T follicular helper cell (primary cell): ENCODE data around the gene BTN1A1.
A peak's percentile ranks its signal among the peaks of the same experiment; 100 is the strongest.
"Not testable (repeated sequence)": the region's sequence is repeated elsewhere in the genome, so short reads cannot be mapped to it uniquely, and the experiment has no call there.

Source experiments
- DNase-seq: peaks from one replicate; pipeline ENCODE4 v3.0.0-alpha.2; 2020; ENCODE audit warnings: low read depth
- total RNA-seq, 2 experiments: gene quantifications; one replicate each; lab custom pipeline; 2026; lab: John Stamatoyannopoulos, UW

Gene BTN1A1, protein sequence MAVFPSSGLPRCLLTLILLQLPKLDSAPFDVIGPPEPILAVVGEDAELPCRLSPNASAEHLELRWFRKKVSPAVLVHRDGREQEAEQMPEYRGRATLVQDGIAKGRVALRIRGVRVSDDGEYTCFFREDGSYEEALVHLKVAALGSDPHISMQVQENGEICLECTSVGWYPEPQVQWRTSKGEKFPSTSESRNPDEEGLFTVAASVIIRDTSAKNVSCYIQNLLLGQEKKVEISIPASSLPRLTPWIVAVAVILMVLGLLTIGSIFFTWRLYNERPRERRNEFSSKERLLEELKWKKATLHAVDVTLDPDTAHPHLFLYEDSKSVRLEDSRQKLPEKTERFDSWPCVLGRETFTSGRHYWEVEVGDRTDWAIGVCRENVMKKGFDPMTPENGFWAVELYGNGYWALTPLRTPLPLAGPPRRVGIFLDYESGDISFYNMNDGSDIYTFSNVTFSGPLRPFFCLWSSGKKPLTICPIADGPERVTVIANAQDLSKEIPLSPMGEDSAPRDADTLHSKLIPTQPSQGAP
- 0.17 to 0.18 reads per million in 2 experiments for total RNA-seq

DNA sequence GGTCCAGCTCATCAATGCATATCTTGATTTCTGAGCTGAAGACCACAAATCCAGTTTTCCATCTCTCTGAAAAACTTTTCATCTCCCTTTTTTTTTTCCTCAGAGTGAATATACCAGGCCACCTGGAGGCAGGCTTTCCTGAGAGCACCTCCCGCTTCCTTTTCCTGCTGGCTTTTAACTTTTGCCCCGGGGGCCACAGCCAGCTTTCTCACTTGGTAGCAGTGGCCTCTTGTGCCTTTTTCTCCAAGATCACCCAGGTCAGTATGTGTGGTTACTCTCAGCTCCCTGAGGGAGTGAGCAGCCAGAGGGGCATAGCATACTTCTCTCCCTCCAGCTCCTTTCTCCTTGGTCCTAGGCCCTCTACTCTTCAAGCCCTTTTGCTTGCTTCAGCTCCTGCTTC is at the start of gene BTN1A1:
BTN1A1 (plus strand) TSS at position 202 of the 400 bp plus-strand sequence. CDS start 984 bp downstream, outside the sequence.
- no peak for DNase-seq

DNA sequence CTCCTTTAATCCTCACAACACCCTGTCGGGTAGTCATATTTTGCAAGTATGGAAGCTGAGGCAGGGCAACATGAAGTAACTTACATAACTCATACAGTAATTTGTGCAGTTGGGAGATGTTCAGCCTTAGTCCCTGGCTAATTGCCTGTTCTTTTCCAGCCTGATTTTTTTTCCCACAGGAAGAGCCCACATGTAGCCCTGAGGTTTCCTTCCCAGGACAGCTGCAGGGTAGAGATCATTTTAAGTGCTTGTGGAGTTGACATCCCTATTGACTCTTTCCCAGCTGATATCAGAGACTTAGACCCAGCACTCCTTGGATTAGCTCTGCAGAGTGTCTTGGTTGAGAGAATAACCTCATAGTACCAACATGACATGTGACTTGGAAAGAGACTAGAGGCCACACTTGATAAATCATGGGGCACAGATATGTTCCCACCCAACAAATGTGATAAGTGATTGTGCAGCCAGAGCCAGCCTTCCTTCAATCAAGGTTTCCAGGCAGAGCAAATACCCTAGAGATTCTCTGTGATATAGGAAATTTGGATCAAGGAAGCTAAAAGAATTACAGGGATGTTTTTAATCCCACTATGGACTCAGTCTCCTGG is 47.4 kb upstream of the BTN1A1 start:
- DNase-seq = no peak

DNA sequence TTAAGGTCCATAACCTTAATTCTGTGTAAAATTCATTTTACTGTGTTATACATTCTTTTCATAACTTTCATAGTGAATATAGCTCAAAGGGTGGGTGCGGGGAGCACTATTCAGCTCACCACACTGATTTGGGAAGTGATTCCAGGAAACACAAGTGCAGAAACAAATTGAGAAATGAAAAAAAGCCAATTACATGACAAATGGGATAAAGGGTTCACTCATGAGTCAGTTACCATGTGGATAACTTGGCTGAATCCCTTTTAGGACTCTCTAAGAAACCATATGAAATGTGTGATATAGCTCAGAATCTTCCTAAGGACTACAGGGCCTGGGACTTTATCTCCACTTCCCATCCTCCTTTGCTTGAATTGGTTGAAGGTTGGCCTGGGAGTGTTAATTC is 45.5 kb upstream of the BTN1A1 start:
- no peak for DNase-seq

DNA sequence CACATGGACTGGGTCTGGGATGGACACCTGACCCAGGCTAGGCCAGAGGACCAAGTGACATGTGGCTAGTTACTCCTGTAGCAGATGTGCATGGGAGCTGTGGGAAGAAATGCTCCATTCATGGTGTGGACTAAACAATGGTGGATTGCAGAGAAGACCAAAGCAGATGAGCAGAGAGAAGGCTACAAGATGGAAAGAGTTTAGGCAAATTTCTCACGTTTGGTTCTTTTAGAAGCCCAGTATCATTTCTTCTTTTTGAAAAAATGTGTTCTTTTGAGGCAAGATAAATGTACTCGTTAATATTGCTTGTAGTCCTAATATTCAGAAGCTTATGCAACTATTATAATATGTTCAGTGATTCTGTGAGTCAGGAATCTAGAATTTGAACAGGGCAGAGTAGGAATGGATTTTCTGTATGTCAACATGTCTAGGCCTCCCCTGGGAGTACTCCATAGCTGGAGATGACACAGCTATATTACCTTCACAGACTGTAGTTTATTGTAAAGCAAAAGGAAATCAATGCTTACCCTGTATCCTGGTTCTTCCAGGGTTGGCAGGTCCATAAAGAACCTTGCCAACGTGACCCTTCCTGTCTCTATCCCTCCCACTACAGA is 44.6 kb upstream of the BTN1A1 start:
- DNase-seq = no peak

DNA sequence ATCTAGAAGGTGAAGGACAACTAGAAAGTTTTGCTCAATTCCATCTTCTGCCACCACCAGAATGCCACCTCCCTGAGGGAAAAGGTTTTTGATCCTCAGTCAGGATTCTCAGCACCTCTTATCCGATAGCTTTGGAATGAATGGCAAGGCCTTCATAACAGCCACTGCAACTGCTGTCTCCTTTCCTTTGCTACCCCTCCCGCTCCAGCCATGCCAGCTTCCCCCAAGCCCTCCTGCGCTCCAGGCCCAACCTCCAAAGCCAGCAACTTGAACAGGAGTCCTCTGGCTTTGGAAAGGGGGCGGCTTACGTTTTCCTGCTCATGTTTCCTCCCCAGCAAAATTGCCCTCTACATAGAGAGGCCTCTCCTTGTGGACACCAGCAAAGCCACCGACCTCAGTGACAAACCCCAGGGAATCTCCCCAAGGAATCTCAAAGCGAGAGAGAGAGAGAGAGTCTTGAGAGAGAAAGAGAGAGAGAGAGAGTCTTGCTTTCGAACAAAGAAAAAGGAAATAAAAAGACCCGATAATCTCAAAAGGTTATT is 42.8 kb upstream of the BTN1A1 start:
- no peak for DNase-seq

DNA sequence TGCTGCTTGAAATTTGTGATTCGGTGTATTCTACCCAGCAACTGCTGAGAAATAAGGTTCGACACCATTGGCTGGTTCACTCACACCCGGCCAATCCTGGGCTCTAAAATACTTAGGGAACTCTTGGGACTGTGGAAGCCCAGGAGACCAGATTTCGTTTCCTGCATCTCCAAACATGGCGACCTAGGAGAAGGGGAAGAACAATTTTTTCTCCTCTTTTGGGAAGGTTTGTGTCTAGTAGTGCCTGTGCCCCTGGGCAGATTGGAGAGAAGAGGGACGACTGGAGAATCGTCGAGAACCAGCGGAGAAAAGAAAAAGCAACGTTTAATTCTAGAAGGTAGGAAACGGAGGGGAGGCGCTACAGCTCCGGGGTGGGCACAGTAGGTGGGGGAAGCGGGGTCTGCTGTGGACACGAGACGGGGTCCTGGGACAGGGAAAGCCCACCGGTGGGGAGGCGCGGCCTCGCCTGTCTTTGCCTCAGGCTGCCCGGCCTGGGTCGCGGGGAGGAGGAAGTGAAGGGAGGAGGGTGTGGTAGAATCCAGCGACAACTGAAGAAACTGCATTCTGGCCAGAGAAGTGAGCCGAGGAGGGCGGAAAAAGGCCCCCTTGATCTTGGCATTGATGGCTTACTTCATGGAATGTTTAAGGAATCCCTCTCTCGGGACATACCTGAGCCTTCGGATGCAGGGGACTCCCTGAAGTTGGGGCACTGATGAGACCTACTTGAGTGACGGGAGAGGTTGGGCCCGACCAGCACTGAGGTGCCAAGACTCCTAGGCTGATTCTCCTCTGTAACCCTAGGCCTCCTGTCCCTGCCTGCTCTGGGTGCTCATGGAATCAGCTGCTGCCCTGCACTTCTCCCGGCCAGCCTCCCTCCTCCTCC is 42.1 kb upstream of the BTN1A1 start, which contains the start of gene BTN2A1:
BTN2A1 (plus strand) TSS at position 150 of the 883 bp plus-strand sequence; CDS start at position 832, 682 bp downstream.
- peak; percentile 68 for DNase-seq

DNA sequence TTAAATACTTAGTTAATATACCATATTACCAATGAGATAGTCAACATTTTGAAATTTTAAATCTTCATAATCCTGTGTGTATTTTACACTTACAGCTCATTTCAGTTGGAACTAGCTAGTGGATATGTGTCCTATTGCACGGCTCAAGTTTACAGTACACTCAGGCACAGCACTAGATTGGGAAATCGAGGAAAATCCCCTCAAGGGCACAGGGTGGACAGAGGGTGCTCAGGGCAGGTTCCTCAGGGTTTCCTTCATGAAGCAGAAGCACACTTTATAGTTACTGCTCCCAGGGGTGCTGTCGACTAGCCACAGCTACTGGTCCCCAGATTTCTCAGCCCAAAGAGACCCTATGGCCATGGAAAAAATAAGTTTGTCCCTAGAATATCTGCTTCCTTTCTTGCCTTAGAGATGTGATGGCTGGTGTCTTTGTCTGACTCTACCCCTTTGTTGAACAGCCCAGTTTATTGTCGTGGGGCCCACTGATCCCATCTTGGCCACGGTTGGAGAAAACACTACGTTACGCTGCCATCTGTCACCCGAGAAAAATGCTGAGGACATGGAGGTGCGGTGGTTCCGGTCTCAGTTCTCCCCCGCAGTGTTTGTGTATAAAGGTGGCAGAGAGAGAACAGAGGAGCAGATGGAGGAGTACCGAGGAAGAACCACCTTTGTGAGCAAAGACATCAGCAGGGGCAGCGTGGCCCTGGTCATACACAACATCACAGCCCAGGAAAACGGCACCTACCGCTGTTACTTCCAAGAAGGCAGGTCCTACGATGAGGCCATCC is 40.9 kb upstream of the BTN1A1 start:
- no peak for DNase-seq

DNA sequence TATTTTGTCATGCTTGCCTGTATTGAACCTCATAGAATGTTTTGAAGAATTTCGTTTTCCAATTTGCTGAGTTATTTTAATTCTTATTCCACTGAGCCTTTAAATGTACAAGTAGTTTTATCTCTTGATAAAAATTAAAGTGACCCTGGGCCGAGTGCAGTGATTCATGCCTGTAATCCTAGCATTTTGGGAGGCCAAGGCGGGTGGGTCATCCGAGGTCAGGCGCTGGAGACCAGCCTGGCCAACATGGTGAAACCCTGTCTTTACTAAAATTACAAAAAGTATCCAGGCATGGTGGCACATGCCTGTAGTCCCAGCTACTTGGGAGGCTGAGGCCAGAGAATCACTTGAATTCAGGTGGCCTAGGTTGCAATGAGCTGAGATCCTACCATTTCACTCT is 38.8 kb upstream of the BTN1A1 start:
- DNase-seq = not testable (repeated sequence)

DNA sequence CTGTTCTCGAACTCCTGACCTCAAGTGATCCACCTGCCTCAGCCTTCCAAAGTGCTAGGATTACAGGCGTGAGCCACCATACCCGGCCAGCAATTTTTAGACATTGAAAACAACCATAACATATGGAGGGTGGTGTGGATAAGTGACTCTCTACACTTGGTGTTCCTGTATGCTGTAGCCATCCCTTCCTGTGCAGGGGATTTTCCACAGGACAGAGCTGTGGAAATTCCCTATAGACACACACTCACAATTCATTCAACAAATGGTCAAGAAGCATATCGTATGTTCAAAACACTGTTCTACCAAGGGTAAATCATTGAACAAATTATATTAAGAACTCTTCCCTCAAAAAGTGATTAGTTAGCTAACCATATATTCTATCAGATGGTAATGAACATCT is 36.1 kb upstream of the BTN1A1 start:
- no peak for DNase-seq

DNA sequence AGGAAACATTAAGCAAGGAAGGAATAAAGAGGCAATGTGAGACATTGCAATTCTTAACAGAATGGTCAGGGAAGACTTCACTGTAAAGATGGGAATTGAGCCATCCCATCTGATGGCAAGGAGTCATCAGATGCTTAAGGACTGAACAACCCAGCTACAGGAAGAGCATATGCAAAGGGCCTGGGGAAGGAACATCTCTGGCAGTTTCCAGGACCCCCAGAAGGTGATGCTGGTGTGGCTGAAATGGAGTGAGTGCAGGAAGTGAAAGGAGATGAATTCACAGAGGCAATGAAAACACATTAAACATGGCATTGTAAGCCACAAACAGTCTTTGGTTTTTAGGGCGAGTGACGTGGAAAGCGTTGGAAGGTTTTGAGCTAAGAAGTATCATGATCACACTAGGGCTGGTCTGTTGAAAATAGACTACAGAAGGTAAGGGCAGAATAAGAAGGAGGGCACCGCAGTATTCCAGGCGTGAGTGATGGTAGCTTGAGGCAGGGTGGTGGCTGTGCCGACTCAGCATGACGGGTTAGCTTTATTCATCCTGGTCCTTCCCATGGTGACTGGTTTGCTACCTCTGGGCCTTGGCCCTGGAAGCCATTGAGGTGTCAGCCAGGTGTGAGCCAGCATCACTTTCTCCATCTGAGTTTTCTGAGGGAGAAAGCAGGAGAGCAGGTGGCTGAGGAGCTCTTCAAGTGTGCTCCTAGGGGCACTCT is 35.5 kb upstream of the BTN1A1 start:
- DNase-seq = no peak

DNA sequence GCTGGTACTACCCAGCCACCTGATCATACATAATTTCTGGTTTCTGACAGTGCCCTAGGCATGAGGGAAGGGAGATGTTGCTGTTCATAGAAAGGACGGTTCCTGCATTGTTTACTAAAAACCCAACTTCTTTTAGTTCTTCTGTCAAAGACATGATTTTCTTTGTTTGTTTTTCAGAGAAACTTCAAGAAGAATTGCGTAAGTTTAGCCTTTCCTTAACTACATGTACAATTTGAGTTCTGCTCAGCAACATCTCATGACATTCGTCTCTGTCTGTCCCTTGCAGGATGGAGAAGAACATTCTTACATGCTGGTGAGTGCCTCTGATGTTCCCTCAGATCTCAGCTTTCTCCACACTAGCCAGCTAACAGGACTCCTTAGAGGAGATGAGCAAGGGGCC is 34.3 kb upstream of the BTN1A1 start:
- DNase-seq = no peak

DNA sequence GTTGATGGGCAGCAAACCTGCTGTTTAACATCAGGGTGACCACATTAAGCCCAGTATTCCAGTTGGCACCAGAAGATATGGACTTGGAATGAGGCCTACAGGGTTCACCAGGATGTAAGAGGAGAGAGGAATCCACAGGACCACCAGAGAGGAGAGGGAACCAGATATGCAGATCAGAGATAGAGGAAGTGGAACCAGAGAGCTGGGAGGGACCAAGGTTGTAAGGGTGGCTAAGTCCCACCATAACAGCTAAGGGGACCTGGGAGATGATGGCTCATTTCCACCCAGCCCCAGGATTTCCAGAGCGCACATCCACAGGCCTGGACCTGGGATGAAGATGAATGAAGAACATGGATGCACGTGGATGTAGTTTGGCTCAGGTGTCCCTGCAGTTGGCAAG is 31.3 kb upstream of the BTN1A1 start:
- DNase-seq = no peak

DNA sequence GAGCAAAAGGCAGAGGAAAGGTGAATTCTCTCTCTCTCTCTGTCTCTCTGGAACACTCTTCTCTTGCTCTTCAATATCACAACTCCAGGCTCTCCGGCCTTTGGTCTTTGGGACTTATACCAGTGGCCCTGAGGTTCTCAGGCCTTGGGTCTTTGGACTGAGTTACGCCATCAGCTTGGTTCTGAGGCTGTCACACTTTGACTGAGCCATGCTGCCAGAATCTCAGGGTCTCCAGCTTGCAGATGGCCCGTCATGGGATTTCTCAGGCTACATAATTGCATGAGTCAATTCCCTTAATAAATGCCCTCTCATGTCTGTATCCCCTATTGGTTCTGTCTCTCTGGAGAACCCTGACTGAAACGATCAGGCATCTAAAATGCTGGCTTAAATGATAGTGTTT is 29.5 kb upstream of the BTN1A1 start:
- DNase-seq = no peak

DNA sequence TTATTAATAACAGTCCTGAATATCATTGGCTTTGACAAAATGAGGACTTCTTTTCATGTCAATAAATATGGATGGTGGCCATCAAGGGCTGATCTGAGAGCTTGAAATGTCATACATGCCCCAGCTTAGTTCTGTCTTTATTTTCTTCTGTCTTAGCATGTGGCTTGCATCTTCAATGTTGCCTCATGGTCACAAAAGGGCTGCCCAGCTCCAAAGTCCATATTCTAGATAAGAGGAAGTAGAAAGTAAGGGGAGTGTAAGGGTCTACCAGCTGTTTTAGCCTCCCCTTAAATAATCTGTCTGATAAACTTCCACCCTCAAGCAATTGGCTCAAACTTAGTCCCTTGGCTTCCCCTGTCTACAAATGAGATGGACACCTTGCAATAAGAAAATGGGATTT is 28.1 kb upstream of the BTN1A1 start:
- DNase-seq = no peak

DNA sequence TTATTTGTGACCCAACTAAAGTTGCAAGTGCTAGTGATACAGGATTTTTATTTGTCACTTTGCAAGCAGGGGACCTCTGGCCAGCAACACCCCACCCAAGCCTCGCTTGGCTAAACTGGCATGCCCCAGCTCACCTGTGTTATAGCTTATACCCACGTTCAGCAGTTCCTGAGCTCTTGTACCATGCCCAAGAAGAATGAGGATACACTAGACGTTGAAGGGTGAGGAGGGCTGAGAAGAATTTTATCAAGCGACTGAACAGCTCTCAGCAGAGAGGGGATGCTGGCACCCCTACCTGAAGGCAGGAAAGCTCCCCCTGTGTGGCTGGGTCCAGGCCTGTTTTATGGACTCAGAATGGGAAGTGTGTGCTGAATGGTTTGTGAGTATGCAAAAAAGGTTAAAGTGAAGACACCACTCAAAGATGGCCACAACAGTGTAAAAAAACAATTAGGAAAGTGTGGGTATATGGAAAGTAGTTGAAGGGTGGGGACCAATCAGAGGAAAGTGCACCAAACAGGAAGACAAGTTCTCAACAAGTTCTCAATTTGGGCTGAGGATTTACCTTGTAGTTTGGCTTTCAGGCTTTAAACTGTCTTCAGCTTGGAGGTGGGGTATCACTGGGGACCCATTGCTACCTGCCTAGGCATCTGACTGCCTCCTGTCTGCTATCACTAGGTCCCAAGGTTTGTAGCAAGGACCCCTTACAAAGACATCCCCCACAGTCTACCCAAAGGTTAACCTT is 27.4 kb upstream of the BTN1A1 start:
- DNase-seq = no peak

DNA sequence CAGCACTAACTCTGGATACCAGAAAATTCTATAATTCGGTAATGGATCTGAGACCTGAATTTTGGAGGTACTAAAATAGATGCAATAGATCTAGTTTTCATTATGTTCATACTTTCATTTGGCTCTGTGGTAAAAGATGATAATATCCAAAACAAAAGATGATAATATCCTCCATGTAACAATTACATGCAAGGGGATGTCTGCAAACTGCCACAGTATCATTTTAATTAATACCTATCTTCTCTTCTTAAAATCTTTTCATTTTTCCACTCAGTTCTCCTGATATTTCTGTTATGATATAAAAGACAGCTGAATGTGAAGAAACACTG is 26.7 kb upstream of the BTN1A1 start:
- no peak for DNase-seq

DNA sequence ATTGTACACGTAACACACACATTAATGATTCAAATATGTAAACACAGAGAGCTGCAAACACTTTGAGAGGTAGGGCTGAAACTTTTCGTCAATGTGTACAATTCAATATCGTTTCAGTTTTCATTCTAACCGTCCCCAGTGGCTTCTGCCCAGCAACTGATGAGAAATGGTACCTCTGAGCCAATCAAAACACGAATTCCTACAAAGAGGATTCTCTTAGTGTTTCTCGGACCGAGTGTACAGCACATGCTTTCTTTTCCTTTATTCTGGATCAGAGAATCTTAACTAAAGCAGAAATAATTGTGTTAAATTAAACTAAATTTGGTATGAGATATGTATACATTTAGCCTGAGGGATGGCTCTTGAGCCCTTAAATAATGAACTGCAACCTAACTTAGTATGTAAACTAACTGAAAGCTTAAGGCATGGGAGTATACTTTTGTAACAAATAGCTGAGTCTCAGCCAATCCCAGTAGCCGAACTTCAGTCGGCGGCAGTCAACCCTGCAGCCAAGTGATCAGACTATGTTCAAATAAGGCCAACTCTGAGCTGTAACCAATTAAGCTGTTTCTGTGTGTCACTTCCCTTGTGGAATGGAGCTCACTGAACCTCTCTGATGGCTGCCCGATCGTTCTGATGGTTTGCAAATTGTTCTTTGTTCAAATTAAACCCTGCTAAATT is 26.2 kb upstream of the BTN1A1 start:
- DNase-seq = peak; percentile 75

DNA sequence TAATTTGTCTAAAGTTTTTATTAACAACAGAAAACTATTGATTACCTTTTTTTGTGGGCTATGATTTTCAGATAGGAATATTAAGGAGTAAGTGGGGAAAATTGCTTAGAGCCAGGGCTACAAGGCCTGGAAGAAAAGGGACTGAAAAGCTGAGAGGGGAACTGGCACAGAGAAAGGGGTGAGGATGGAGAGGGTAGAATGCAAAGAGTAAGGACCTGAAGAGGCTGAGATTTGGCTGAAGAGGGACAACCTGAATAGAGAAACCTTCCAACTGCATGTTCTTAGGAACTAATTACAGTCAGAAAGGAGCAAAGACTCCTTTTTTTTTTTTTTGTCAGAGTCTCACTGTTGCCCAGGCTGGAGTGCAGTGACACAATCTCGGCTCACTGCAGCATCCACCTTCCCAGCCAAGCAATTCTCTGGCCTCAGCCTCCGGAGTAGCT is 25.6 kb upstream of the BTN1A1 start:
- DNase-seq = no peak
